Measurements from ENCODE around the gene SLC9B1.
A peak's percentile ranks its signal among the peaks of the same experiment; 100 is the strongest.
"Not testable (repeated sequence)": the region's sequence is repeated elsewhere in the genome, so short reads cannot be mapped to it uniquely, and the experiment has no call there.

Gene SLC9B1

GRCh38 chr4:102878901-102879300 is 140.6 kb downstream of the SLC9B1 start:
- no peak for DNase-seq (ENCODE audit: low read depth in 2 of 2, low spot score in 1 of 2)

GRCh38 chr4:102878349-102878748 is 141.2 kb downstream of the SLC9B1 start:
- not testable (repeated sequence) for DNase-seq (ENCODE audit: low read depth in 2 of 2, low spot score in 1 of 2)

GRCh38 chr4:102877477-102878106 is 141.9 kb downstream of the SLC9B1 start:
- DNase-seq (ENCODE audit: low read depth in 2 of 2, low spot score in 1 of 2) = not testable (repeated sequence)

- DNase-seq (ENCODE audit: low read depth in 2 of 2, low spot score in 1 of 2) = no peak
Measured at GRCh38 chr4:102871772-102872171, 147.7 kb downstream of the SLC9B1 start.

- DNase-seq (ENCODE audit: low read depth in 2 of 2, low spot score in 1 of 2) = peak; percentile 46 to 55
Measured at GRCh38 chr4:102869569-102870197, 149.8 kb downstream of the SLC9B1 start.

- DNase-seq (ENCODE audit: low read depth in 2 of 2, low spot score in 1 of 2) = peak; percentile 70 to 86
Measured at GRCh38 chr4:102868781-102869568, 150.5 kb downstream of the SLC9B1 start, which contains the start of gene CISD2. CISD2 (plus strand) TSS chr4:102868992; CDS start chr4:102869085, 93 bp downstream.

GRCh38 chr4:102868153-102868780 is 151.2 kb downstream of the SLC9B1 start:
- no peak for DNase-seq (ENCODE audit: low read depth in 2 of 2, low spot score in 1 of 2)

- DNase-seq (ENCODE audit: low read depth in 2 of 2, low spot score in 1 of 2) = no peak
Measured at GRCh38 chr4:102867278-102868152, 152.0 kb downstream of the SLC9B1 start.

GRCh38 chr4:102865327-102865726 is 154.2 kb downstream of the SLC9B1 start:
- DNase-seq (ENCODE audit: low read depth in 2 of 2, low spot score in 1 of 2) = not testable (repeated sequence)

- DNase-seq (ENCODE audit: low read depth in 2 of 2, low spot score in 1 of 2) = no peak
Measured at GRCh38 chr4:102862747-102863146, 156.8 kb downstream of the SLC9B1 start.

- DNase-seq (ENCODE audit: low read depth in 2 of 2, low spot score in 1 of 2) = no peak
Measured at GRCh38 chr4:102862016-102862415, 157.5 kb downstream of the SLC9B1 start.

- DNase-seq (ENCODE audit: low read depth in 2 of 2, low spot score in 1 of 2) = no peak
Measured at GRCh38 chr4:102860611-102861324, 158.7 kb downstream of the SLC9B1 start.

- no peak for DNase-seq (ENCODE audit: low read depth in 2 of 2, low spot score in 1 of 2)
Measured at GRCh38 chr4:102858828-102859464, 160.6 kb downstream of the SLC9B1 start.
